GM12874 (cell line): ENCODE measurements around the gene TNFAIP6.

Source experiments
- CTCF ChIP-seq: IDR thresholded peaks from 2 replicates; pipeline ENCODE4 v1.5.1; 2011; ENCODE audit warnings: low read depth, mild to moderate bottlenecking, control low read depth, low read length, moderate library complexity; ENCODE audit not compliant: insufficient read depth

The TNFAIP6 gene

GRCh38 chr2:151336863-151337371 lies 20.5 kb upstream of the TNFAIP6 start:
- TF ChIP-seq CTCF = no peak

- no peak for TF ChIP-seq CTCF
Observed at GRCh38 chr2:151337643-151338042, 19.7 kb upstream of the TNFAIP6 start.

GRCh38 chr2:151338115-151338514 lies 19.3 kb upstream of the TNFAIP6 start:
- TF ChIP-seq CTCF = no peak

GRCh38 chr2:151343073-151343472 lies 14.3 kb upstream of the TNFAIP6 start:
- no peak for TF ChIP-seq CTCF

- no peak for TF ChIP-seq CTCF
Observed at GRCh38 chr2:151344906-151345305, 12.5 kb upstream of the TNFAIP6 start.

GRCh38 chr2:151347294-151347693 lies 10.1 kb upstream of the TNFAIP6 start:
- TF ChIP-seq CTCF = no peak

- TF ChIP-seq CTCF = no peak
Observed at GRCh38 chr2:151347906-151348305, 9.5 kb upstream of the TNFAIP6 start.
